Daoy (cell line): ENCODE measurements around the gene SDK1. TPM values are rescaled to one million over a fixed set of nuclear protein-coding genes. Genes with fewer than 3 reads are reported as not detected.
A peak's percentile ranks its signal among the peaks of the same experiment; 100 is the strongest.

Experiments
- DNase-seq: peaks from one replicate; pipeline ENCODE4 v3.0.0-alpha.2; 2015; ENCODE audit warnings: low read depth
- total RNA-seq: library from RNA; depleted of rRNA; stranded (reverse); fragments of >200 nt; shearing (Covaris generic); gene quantifications from 2 replicates; pipeline ENCODE4 v1.2.3, GENCODE V29; 2014

SDK1 gene
- total RNA-seq, 1 experiment from 2014 or later = 4.2 TPM

GRCh38 chr7:3787717-3788264, 486.7 kb downstream of the SDK1 start:
- no peak for DNase-seq

GRCh38 chr7:3790803-3791202, 489.8 kb downstream of the SDK1 start:
- DNase-seq = no peak

GRCh38 chr7:3791327-3791726, 490.3 kb downstream of the SDK1 start:
- DNase-seq = no peak

GRCh38 chr7:3795141-3795540, 494.1 kb downstream of the SDK1 start:
- DNase-seq = no peak

DNA sequence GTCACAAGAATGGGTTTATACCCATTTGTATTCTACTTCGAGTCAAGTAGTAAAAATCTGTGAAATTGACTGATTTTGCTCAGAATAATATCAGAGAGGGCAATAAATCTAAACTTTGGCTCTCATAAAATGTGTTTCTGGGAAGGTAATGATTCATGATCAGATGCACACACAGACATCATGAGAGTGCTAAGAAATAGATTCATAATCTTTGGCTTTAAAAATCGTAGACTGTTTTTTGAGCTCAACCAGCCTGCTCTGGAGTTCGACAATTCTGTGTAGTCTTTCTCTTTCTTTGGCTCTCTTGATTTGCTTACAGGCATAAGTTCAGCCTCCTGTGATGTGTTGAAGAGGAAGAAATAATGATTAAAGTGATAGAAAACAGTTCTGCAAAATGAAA, 494.7 kb downstream of the SDK1 start:
- DNase-seq = no peak

DNA sequence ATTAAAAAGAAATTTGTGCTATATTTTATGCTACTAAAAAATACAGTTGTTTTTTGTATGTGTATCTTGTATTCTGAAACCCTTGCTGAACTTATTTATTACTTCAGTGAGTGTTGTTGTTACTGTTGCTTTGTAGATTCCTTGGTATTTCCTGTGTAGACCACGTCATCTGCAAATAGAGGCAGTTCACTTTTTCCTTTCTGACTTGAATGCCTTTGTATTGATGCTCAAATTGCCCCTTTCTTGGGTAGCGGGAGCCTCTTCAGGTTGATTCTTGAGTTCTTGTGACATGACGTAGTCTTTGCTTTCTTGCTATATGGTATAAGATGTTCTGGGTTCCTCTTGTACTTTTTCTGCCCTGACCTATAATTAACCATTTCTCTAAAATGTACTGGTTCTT, 504.1 kb downstream of the SDK1 start:
- peak; percentile 63 for DNase-seq

DNA sequence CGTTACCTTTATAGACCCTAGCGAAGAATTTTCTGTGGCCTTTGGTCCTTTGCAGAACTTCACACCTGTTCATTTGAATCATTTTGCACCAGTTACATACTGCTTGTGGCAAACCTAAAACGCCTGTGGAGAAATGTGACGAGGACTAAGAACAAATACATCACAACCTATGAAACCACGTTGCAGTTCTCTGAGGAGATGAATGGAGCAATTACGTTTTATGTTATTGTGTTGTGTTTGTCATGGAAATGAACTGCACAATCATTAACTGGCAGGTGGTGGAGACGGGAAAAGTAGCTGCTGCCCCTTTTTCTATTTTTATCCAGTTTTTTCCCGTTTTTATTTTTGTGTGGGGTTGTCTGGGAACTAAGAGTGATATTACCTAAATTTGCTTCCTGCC, 505.5 kb downstream of the SDK1 start:
- DNase-seq = no peak

DNA sequence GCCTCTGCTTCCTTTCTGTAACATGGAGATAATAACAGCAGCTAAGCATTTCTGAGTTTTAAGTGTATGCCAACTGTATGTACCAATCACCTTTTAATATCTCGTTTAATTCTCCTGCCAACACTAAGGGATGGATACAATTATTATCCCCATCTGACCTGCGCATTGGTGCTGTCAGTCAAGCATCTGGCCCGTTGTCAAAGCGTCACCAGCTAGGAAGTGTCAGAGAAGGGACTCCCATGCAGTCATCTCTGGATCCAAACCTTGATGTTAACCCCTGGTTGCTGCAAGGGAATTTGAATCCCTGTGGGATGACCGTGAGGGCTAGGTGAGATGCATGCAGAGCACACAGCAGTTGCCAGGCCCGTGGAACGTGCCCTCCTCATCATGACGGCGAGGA, 506.8 kb downstream of the SDK1 start:
- DNase-seq = no peak

- DNase-seq = no peak
These were observed 520.4 kb downstream of the SDK1 start for GRCh38 chr7:3821488-3821887.

- DNase-seq = no peak
These were observed 524.4 kb downstream of the SDK1 start for GRCh38 chr7:3825491-3825890.

DNA sequence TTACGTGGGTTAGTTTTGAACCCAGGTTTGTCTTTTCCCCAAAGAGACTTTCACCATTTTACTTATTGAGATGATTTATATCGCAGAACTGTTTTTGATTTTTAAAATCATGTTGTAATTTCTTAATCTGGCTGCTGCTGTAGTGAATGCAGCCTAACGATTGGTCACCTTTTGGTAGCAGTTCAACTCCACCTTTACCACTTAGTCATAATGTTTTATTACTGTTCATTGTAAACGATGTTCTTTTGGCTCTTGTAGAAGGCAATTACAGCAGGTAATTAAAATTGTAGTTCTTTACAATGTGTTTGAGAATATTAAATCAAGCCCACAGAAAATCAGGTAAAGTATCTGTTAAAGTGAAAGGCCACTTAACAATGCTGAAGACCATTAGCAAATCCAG, 531.1 kb downstream of the SDK1 start:
- DNase-seq = no peak

DNA sequence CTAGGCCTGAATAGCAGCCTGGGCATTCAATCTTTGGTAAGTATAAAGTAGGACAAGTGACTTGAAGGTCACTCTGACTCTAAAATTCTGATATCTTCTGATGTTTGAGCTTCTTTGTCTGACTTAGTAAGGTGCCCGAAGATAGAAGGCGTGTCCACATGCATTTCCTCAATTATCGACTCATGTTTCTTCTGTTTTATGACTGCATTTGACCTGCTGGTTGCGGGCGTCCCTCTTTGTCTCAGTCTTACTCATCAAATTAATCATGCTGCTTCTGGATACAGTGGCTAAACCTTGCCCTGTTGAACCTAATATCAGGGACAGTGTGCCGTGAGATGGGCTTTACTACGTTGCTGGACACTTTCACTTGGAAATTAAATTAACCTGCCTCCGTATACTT, 534.1 kb downstream of the SDK1 start:
- DNase-seq = peak; percentile 76

- DNase-seq = peak; percentile 57
These were observed 535.8 kb downstream of the SDK1 start for GRCh38 chr7:3836855-3837254.

GRCh38 chr7:3844540-3845151, 543.6 kb downstream of the SDK1 start:
- no peak for DNase-seq

- no peak for DNase-seq
These were observed 545.7 kb downstream of the SDK1 start for GRCh38 chr7:3846738-3847137.

DNA sequence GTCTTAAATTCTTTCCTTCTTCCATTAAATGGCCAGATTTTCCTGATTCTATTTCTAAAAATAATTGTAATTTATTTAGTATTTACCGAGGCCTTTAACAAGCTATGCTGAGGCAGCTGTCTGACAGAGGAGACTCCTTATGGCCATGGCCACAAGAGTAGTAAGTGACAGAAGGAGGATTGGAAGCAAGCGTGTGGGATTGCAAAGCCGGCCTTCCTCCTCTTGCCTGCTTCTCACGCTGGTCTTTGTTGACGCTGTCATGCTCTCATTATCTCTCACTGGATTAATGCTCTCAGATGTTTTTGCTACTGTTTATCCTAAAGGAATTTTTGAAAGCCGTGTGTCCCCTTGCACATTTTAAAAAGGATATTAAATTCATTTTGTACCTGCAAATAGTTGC, 546.3 kb downstream of the SDK1 start:
- DNase-seq = no peak

DNA sequence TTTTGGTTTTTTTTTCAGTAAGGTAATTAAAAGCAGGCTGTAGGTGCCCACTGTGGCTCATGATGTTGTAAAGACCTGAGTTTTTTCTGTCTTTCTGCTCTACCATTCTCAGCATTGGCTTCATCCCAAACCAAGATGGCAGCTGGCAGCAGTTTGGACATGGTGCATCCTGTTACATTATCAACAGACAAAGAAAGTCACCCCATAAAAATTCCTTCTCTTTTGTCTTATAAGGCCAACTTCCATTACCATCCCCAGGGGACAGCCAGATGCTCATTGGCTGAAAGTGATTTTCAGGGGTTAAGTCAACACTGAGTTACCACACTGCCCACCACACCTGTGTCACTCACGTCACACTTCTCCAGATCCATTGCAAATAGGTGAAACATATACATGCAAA, 558.4 kb downstream of the SDK1 start:
- DNase-seq = peak; percentile 23

GRCh38 chr7:3860932-3861331, 559.9 kb downstream of the SDK1 start:
- DNase-seq = no peak

GRCh38 chr7:3861386-3861785, 560.3 kb downstream of the SDK1 start:
- DNase-seq = no peak

DNA sequence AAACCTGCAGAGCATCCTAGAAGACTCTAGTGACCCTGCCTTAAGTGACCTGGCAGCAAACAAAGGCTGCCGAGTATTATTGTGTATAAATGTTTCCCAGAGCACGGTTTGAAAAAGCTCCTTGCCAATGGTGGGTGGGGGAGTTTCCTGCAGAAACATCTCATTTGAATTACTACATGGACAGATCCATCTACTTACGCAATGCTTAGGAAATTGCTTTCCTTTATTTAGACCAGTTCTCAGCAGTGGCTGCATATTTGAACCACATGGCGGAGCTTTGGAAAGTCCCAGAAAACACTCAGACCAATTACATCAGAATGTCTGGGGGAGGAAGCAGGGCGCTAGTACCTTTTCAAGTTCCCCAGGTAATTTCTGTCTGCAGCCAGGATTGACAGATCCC, 560.9 kb downstream of the SDK1 start:
- peak; percentile 78 for DNase-seq

GRCh38 chr7:3862774-3863173, 561.7 kb downstream of the SDK1 start:
- peak; percentile 18 for DNase-seq

DNA sequence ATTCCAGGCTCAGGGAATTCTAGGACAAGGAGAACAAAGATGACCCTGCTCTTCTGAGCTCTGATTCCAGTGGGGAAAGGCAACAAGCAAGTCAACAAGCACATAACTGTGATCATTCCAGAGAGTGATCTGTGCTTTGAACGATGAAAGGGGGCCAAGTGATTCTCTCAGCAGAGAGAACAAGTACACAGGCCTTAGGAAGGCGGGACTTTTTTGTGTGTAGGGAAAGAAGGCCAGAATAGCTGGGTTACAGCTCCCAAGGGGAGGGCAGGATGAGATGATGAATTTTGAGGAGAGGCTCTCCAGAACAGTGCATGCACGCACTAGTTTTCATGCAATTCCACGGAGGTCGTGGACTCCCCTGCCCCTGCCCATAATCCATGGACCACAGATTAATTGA, 565.2 kb downstream of the SDK1 start:
- DNase-seq = no peak

- no peak for DNase-seq
These were observed 566.8 kb downstream of the SDK1 start for GRCh38 chr7:3867863-3868262.
